HepG2 (cell line): ENCODE data around the gene EGFR. TPM values are rescaled to one million over a fixed set of nuclear protein-coding genes. Genes with fewer than 3 reads are reported as not detected.

Source experiments
- ATAC-seq: fragments of 200-7000 bp; cut with Tn5 transposase; 3 replicates; pipeline ENCODE4 v1.9.1; 2020; ENCODE audit warnings: mild to moderate bottlenecking, moderate library complexity
- BruUV-seq: library from RNA; stranded (reverse); fragments of 400-500 nt; replicated peaks from 2 replicates; lab custom pipeline; 2021; lab: Mats Ljungman, UMichigan
- CTCF ChIA-PET: fragments of 300-600 bp; formaldehyde crosslinking; extraction: SDS; loops from one replicate; lab custom pipeline; 2021; ENCODE audit warnings: low total read pairs, inconsistent platforms, low intra/inter-chr PET ratio; lab: Yijun Ruan, JAX
- POLR2A ChIA-PET: fragments of 350-600 bp; sonication (Branson Sonifier 250); formaldehyde crosslinking; loops from one replicate; lab custom pipeline; 2020; ENCODE audit warnings: antibody characterized with exemption, inconsistent platforms; lab: Yijun Ruan, JAX
- DNase-seq: peaks from one replicate; pipeline ENCODE4 v3.0.0-alpha.2; 2015; ENCODE audit warnings: low spot score
- FAIRE-seq: peaks from 3 replicates; lab custom pipeline; 2011; peaks lifted over from hg19 to GRCh38; lab: Jason Lieb, UNC
- H2AFZ ChIP-seq: one replicate; pipeline ENCODE4 v1.6.1; 2011; ENCODE audit warnings: low read length, inconsistent platforms
- H3K27ac ChIP-seq: fragments of 300-600 bp; 3 replicates; pipeline ENCODE4 v1.8.0; 2011; ENCODE audit warnings: mixed run types, mild to moderate bottlenecking, mixed read lengths, low read length, inconsistent platforms; ENCODE audit not compliant: insufficient read depth; ENCODE audit errors: extremely low read length
- H3K27me3 ChIP-seq, 2 experiments: fragments of 200-600 bp in 1 of 2; 2 replicates in 1 of 2; 3 replicates in 1 of 2; pipeline versions ENCODE4 v1.6.0 to v1.8.0; 2011; ENCODE audit warnings: low read length in 2 of 2, mild to moderate bottlenecking in 2 of 2, moderate library complexity in 2 of 2, inconsistent platforms in 1 of 2; ENCODE audit not compliant: insufficient read depth in 2 of 2, control insufficient read depth in 1 of 2
- H3K36me3 ChIP-seq, 2 experiments: fragments of 200-600 bp in 1 of 2; replicated peaks in 1 of 2; 2 replicates in 1 of 2; 3 replicates in 1 of 2; pipeline versions ENCODE4 v1.5.1 to v1.8.0; 2011; ENCODE audit warnings: low read length in 2 of 2, inconsistent platforms in 1 of 2; ENCODE audit not compliant: insufficient read depth in 2 of 2, control insufficient read depth in 1 of 2
- H3K4me1 ChIP-seq: 2 replicates; pipeline ENCODE4 v1.5.1; 2012; ENCODE audit warnings: low read length, inconsistent platforms; ENCODE audit not compliant: insufficient read depth
- H3K4me2 ChIP-seq: 2 replicates; pipeline ENCODE4 v1.6.0; 2011; ENCODE audit warnings: low read depth, low read length, inconsistent platforms
- H3K4me3 ChIP-seq, 3 experiments: fragments of 200-600 bp in 1 of 3; sonication (generic), shearing (Covaris generic) in 1 of 3; replicated peaks in 1 of 3; 2 replicates each; pipeline ENCODE4 v1.5.1; 2011 to 2016; ENCODE audit warnings: low read length in 3 of 3, inconsistent platforms in 2 of 3, low read depth in 2 of 3, mild to moderate bottlenecking in 2 of 3, control low read depth in 1 of 3, mixed read lengths in 1 of 3; ENCODE audit not compliant: insufficient read depth in 1 of 3
- H3K79me2 ChIP-seq: one replicate; pipeline ENCODE4 v1.6.1; 2011; ENCODE audit warnings: low read length, inconsistent platforms; ENCODE audit not compliant: insufficient read depth
- H3K9ac ChIP-seq: 2 replicates; pipeline ENCODE4 v1.6.0; 2011; ENCODE audit warnings: mild to moderate bottlenecking, low read depth, low read length, inconsistent platforms; ENCODE audit not compliant: insufficient read depth
- H3K9me3 ChIP-seq: 2 replicates; pipeline ENCODE4 v1.5.1; 2012; ENCODE audit warnings: mild to moderate bottlenecking, low read length
- H4K20me1 ChIP-seq: 2 replicates; pipeline ENCODE4 v1.6.0; 2011; ENCODE audit warnings: inconsistent platforms, mild to moderate bottlenecking, low read length, moderate library complexity; ENCODE audit not compliant: insufficient read depth
- AGO2 ChIP-seq: fragments of 200-400 bp; formaldehyde crosslinking; optimal IDR thresholded peaks from 2 replicates; pipeline ENCODE3; 2017; ENCODE audit warnings: mild to moderate bottlenecking, low read depth, low read length, moderate library complexity
- ATF7 ChIP-seq, 2 experiments: fragments of 450-650 bp in 1 of 2; sonication (generic) in 1 of 2; formaldehyde crosslinking in 1 of 2; IDR thresholded peaks; 2 replicates each; pipeline versions ENCODE4 v1.4.0 to v1.6.1; 2016 to 2020; ENCODE audit warnings: antibody characterized with exemption in 1 of 2, mild to moderate bottlenecking in 1 of 2, missing genetic modification reagents in 1 of 2
- CEBPG ChIP-seq: IDR thresholded peaks from 2 replicates; pipeline ENCODE4 v1.6.1; 2016
- NFIC ChIP-seq: IDR thresholded peaks from 2 replicates; pipeline ENCODE4 v1.6.1; 2012; ENCODE audit warnings: mild to moderate bottlenecking, low read length, inconsistent platforms
- POGZ ChIP-seq: sonication (generic); formaldehyde crosslinking; IDR thresholded peaks from 2 replicates; pipeline ENCODE4 v1.4.0; 2020; ENCODE audit warnings: mild to moderate bottlenecking, missing genetic modification reagents
- RAD51 ChIP-seq: fragments of 450-650 bp; IDR thresholded peaks from 2 replicates; pipeline ENCODE4 v1.6.1; 2016; ENCODE audit warnings: borderline replicate concordance
- RFX5 ChIP-seq: IDR thresholded peaks from 2 replicates; pipeline ENCODE4 v1.6.1; 2011; ENCODE audit warnings: low read depth, low read length, improper control_type of control experiment
- SMARCC2 ChIP-seq: fragments of 450-650 bp; IDR thresholded peaks from 2 replicates; pipeline ENCODE4 v1.6.1; 2017; ENCODE audit warnings: antibody characterized with exemption, mild to moderate bottlenecking
- SMARCE1 ChIP-seq: fragments of 450-650 bp; IDR thresholded peaks from 2 replicates; pipeline ENCODE4 v1.6.1; 2017; ENCODE audit warnings: borderline replicate concordance
- SOX13 ChIP-seq, 3 experiments: fragments of 450-650 bp in 1 of 3; sonication (generic) in 1 of 3; formaldehyde crosslinking in 1 of 3; IDR thresholded peaks in 2 of 3; conservative IDR thresholded peaks in 1 of 3; 2 replicates each; pipeline versions ENCODE4 v1.5.0 to v1.6.1; 2016 to 2020; ENCODE audit warnings: antibody characterized with exemption in 1 of 3, mild to moderate bottlenecking in 1 of 3, missing compliant biosample characterization in 1 of 3, missing genetic modification reagents in 1 of 3, moderate library complexity in 1 of 3
- THAP11 ChIP-seq: IDR thresholded peaks from 2 replicates; pipeline ENCODE4 v1.6.1; 2016; ENCODE audit warnings: missing biosample characterization, missing genetic modification reagents
- ZBTB7B ChIP-seq: sonication (generic); formaldehyde crosslinking; IDR thresholded peaks from 2 replicates; pipeline ENCODE4 v1.4.0; 2020; ENCODE audit warnings: missing genetic modification reagents
- ZFP90 ChIP-seq: sonication (generic); formaldehyde crosslinking; IDR thresholded peaks from 2 replicates; pipeline ENCODE4 v1.8.0; 2022; ENCODE audit warnings: missing genetic modification reagents, mild to moderate bottlenecking, inconsistent platforms, borderline replicate concordance
- WGBS: methylation state at CpG from one replicate; pipeline ENCODE4 v1.1.6; 2017; ENCODE audit warnings: low lambda C conversion rate; 5-methylcytosine and 5-hydroxymethylcytosine counted together
- in situ Hi-C: cut with HindIII; loops from 2 replicates; pipeline ENCODE4 v1.10.0; 2017; ENCODE audit warnings: low pct_unique_long_range_greater_than_20kb; ENCODE audit not compliant: extremely low pct_ligation_motif_present
- intact Hi-C: fragments of 100-400 bp; cut with micrococcal nuclease; formaldehyde crosslinking; loops from one replicate; pipeline ENCODE4 v1.10.0; 2022; ENCODE audit not compliant: unreplicated experiment
- polyA plus RNA-seq, 8 experiments: library from polyadenylated mRNA; depleted of rRNA in 3 of 8; stranded (reverse) in 7 of 8; unstranded in 1 of 8; fragments of >200 nt; fragmentation: Illumina TruSeq in 4 of 8; extraction: Trizol in 4 of 8; gene quantifications; 2 replicates each; pipeline versions ENCODE4 v1.2.1 to v1.2.3, GENCODE V29; 2011 to 2016; ENCODE audit warnings: low read depth in 4 of 8, missing spikeins in 1 of 8, mixed read lengths in 1 of 8; ENCODE audit not compliant: insufficient read depth in 1 of 8
- total RNA-seq, 5 experiments: library from RNA; depleted of rRNA; stranded (reverse); fragments of >200 nt; fragmentation: Illumina TruSeq; extraction: Trizol; gene quantifications; 2 replicates each; pipeline ENCODE4 v1.2.3, GENCODE V29; 2016; ENCODE audit warnings: low read depth in 1 of 5
- TF ChIP-seq, protein P1 (sequence below): sonication (generic); formaldehyde crosslinking; IDR thresholded peaks from 2 replicates; pipeline ENCODE4 v1.4.0; 2020; ENCODE audit warnings: missing genetic modification reagents
- TF ChIP-seq, protein P2 (sequence below): fragments of 450-650 bp; IDR thresholded peaks from 2 replicates; pipeline ENCODE4 v1.6.1; 2016

EGFR gene
- total and polyA plus RNA-seq, 2 of the 13 experiments (the other 11 are each of a cell fraction or from before 2014, with no cell fraction given): 7.0 to 10.0 TPM

GRCh38 chr7:55172161-55172560 lies 153.3 kb downstream of the EGFR start:
- ATAC-seq (no peak), FAIRE-seq (no peak), DNase-seq (no peak)
- Histone ChIP-seq H3K4me2 (no peak overlapping the region), H3K4me3 (no peak overlapping the region), H3K36me3 (peaks cover 0 to 5% of the 10 kb centered on the region in 2 experiments; a peak in 2 of 5 replicates), H3K9ac (no peak overlapping the region), H3K27me3 (no peaks in the 10 kb centered on the region), H2AFZ (no peak overlapping the region), H4K20me1 (no peaks in the 10 kb centered on the region), H3K4me1 (peaks cover 21% of the 10 kb centered on the region), H3K9me3 (no peaks in the 10 kb centered on the region), H3K79me2 (no peaks in the 10 kb centered on the region), H3K27ac (no peak overlapping the region)
- intact Hi-C loops: no loop called here
- TF ChIP-seq SOX13 (IDR thresholded peaks at IDR 0.05): no peak
- TF ChIP-seq SOX13 (CRISPR knock-in tag; conservative IDR thresholded peaks at IDR 0.05 in 1 of 2, IDR thresholded peaks at IDR 0.05 in 1 of 2): no peak
- TF ChIP-seq ATF7 (IDR thresholded peaks at IDR 0.05): peak; percentile 22; the same call in 1 of the 2 replicates
- no peak for TF ChIP-seq ATF7 (CRISPR knock-in tag; IDR thresholded peaks at IDR 0.05)
- in situ Hi-C loops: no loop called here
- CTCF ChIA-PET: no interaction called here
- no TSS peak for BruUV-seq
- WGBS: 92% methylated on average over 5 of the region's 5 CpGs
- POLR2A ChIA-PET: no interaction called here

DNA sequence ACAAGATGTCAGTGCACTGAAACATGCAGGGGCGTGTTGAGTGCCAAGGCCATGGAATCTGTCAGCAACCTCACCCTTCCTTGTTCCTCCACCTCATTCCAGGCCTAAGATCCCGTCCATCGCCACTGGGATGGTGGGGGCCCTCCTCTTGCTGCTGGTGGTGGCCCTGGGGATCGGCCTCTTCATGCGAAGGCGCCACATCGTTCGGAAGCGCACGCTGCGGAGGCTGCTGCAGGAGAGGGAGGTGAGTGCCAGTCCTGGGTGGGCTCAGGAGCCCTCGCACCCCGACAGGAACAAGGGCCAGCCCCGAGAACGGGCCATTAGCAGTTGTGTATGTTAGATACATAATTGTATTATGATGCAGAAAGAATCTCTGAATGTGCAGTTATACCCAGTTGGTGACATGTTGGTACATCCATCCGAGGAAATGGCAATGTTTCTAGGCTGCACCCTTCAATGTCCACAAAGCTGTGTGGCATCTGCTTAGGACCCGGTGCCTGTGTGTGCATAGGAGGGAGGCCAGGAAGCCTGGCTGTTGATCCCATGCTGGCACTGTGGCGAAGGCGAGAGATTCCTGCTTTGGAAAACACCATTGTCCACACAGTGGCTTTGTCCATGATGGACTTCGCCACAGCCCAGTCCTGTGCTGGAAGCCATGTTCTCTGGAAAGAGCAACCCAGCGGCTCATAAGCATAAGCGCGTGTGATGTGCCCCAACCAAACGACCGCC lies 154.2 kb downstream of the EGFR start:
- H2AFZ ChIP-seq: no peak overlapping the region
- CTCF ChIA-PET: no interaction called here
- H3K9ac ChIP-seq: no peak overlapping the region
- no peak overlapping the region for H3K4me3 ChIP-seq
- ATAC-seq (no peak), DNase-seq (no peak), FAIRE-seq (no peak)
- no peaks in the 10 kb centered on the region for H4K20me1 ChIP-seq
- H3K36me3 ChIP-seq: peaks cover 0 to 5% of the 10 kb centered on the region in 2 experiments; a peak in 2 of 5 replicates
- H3K27ac ChIP-seq: no peak overlapping the region
- BruUV-seq: no TSS peak
- WGBS: 99% methylated on average over 22 of the region's 25 CpGs
- H3K9me3 ChIP-seq: no peaks in the 10 kb centered on the region
- intact Hi-C loops: no loop called here
- H3K4me1 ChIP-seq: peaks cover 30% of the 10 kb centered on the region
- H3K27me3 ChIP-seq: no peaks in the 10 kb centered on the region
- H3K79me2 ChIP-seq: no peaks in the 10 kb centered on the region
- H3K4me2 ChIP-seq: no peak overlapping the region
- in situ Hi-C loops: no loop called here
- POLR2A ChIA-PET: interaction anchor here (1.9 kb wide), 1 partner anchor 15 kb away, joined by 7 read pairs; no protein-coding TSS in a partner anchor
- TF ChIP-seq RAD51: no peak
- no peak for TF ChIP-seq CEBPG (CRISPR knock-in tag)
- no peak for TF ChIP-seq NFIC
- no peak for TF ChIP-seq ZBTB7B (CRISPR knock-in tag)
- no peak for TF ChIP-seq POGZ (CRISPR knock-in tag)
- TF ChIP-seq, protein P1, sequence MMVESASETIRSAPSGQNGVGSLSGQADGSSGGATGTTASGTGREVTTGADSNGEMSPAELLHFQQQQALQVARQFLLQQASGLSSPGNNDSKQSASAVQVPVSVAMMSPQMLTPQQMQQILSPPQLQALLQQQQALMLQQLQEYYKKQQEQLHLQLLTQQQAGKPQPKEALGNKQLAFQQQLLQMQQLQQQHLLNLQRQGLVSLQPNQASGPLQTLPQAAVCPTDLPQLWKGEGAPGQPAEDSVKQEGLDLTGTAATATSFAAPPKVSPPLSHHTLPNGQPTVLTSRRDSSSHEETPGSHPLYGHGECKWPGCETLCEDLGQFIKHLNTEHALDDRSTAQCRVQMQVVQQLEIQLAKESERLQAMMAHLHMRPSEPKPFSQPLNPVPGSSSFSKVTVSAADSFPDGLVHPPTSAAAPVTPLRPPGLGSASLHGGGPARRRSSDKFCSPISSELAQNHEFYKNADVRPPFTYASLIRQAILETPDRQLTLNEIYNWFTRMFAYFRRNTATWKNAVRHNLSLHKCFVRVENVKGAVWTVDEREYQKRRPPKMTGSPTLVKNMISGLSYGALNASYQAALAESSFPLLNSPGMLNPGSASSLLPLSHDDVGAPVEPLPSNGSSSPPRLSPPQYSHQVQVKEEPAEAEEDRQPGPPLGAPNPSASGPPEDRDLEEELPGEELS: no peak
- TF ChIP-seq SMARCE1: no peak
- TF ChIP-seq, protein P2, sequence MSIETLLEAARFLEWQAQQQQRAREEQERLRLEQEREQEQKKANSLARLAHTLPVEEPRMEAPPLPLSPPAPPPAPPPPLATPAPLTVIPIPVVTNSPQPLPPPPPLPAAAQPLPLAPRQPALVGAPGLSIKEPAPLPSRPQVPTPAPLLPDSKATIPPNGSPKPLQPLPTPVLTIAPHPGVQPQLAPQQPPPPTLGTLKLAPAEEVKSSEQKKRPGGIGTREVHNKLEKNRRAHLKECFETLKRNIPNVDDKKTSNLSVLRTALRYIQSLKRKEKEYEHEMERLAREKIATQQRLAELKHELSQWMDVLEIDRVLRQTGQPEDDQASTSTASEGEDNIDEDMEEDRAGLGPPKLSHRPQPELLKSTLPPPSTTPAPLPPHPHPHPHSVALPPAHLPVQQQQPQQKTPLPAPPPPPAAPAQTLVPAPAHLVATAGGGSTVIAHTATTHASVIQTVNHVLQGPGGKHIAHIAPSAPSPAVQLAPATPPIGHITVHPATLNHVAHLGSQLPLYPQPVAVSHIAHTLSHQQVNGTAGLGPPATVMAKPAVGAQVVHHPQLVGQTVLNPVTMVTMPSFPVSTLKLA: no peak
- TF ChIP-seq THAP11 (CRISPR knock-in tag): no peak
- no peak for TF ChIP-seq AGO2
- no peak for TF ChIP-seq RFX5
- TF ChIP-seq SMARCC2: no peak
- no peak for TF ChIP-seq ZFP90 (CRISPR knock-in tag)
